Measurements from ENCODE around the gene GABRR1. TPM values are rescaled to one million over a fixed set of nuclear protein-coding genes. Genes with fewer than 3 reads are reported as not detected.

Gene GABRR1
- total and polyA plus RNA-seq, 2 experiments from 2014 or later: 0.14 to 0.37 TPM

GRCh38 chr6:89221971-89222711 is 5.0 kb upstream of the GABRR1 start:
- H3K4me3 Mint-ChIP-seq: no peak overlapping the region
- DNase-seq (ENCODE audit: low spot score) (no peak), ATAC-seq (no peak)
- Histone ChIP-seq H4K20me1 (replicated peaks; ENCODE audit: insufficient read depth) (no peaks in the 10 kb centered on the region), H3K79me2 (replicated peaks; ENCODE audit: insufficient read depth) (no peaks in the 10 kb centered on the region), H3K4me3 (no peak overlapping the region), H3K9me2 (ENCODE audit: insufficient read depth) (no peaks in the 10 kb centered on the region; the same call in 1 of the 2 replicates), H2AFZ (peak overlapping the region; percentile 23; the same call in 1 of the 2 replicates), H3K27me3 (ENCODE audit: insufficient read depth) (no peaks in the 10 kb centered on the region), H3K4me2 (no peak overlapping the region), H3K36me3 (ENCODE audit: insufficient read depth) (no peaks in the 10 kb centered on the region), H3F3A (replicated peaks; ENCODE audit: low read depth) (no peaks in the 10 kb centered on the region), H3K4me1 (ENCODE audit: insufficient read depth) (0 out of 2 replicates have a peak, but pooled peaks cover 6% of the 10 kb centered on the region), H3K27ac (ENCODE audit: low read depth) (no peak overlapping the region)
- peaks cover 4% of the 10 kb centered on the region; the same call in 2 of the 3 replicates for H3K36me3 Mint-ChIP-seq (ENCODE audit: low read depth)
- peaks cover 8% of the 10 kb centered on the region; the same call in 2 of the 3 replicates for H3K4me1 Mint-ChIP-seq
- no peak for TF ChIP-seq POLR2AphosphoS5 (IDR thresholded peaks at IDR 0.05; ENCODE audit: low read depth)
- TF ChIP-seq CREB1 (CRISPR knock-in tag; IDR thresholded peaks at IDR 0.05; ENCODE audit: low read depth): no peak
- TF ChIP-seq, protein P1, sequence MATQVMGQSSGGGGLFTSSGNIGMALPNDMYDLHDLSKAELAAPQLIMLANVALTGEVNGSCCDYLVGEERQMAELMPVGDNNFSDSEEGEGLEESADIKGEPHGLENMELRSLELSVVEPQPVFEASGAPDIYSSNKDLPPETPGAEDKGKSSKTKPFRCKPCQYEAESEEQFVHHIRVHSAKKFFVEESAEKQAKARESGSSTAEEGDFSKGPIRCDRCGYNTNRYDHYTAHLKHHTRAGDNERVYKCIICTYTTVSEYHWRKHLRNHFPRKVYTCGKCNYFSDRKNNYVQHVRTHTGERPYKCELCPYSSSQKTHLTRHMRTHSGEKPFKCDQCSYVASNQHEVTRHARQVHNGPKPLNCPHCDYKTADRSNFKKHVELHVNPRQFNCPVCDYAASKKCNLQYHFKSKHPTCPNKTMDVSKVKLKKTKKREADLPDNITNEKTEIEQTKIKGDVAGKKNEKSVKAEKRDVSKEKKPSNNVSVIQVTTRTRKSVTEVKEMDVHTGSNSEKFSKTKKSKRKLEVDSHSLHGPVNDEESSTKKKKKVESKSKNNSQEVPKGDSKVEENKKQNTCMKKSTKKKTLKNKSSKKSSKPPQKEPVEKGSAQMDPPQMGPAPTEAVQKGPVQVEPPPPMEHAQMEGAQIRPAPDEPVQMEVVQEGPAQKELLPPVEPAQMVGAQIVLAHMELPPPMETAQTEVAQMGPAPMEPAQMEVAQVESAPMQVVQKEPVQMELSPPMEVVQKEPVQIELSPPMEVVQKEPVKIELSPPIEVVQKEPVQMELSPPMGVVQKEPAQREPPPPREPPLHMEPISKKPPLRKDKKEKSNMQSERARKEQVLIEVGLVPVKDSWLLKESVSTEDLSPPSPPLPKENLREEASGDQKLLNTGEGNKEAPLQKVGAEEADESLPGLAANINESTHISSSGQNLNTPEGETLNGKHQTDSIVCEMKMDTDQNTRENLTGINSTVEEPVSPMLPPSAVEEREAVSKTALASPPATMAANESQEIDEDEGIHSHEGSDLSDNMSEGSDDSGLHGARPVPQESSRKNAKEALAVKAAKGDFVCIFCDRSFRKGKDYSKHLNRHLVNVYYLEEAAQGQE (IDR thresholded peaks at IDR 0.05; ENCODE audit: unreplicated experiment): no peak
- TF ChIP-seq ZNF114 (CRISPR knock-in tag; IDR thresholded peaks at IDR 0.05): no peak
- TF ChIP-seq, protein P2, sequence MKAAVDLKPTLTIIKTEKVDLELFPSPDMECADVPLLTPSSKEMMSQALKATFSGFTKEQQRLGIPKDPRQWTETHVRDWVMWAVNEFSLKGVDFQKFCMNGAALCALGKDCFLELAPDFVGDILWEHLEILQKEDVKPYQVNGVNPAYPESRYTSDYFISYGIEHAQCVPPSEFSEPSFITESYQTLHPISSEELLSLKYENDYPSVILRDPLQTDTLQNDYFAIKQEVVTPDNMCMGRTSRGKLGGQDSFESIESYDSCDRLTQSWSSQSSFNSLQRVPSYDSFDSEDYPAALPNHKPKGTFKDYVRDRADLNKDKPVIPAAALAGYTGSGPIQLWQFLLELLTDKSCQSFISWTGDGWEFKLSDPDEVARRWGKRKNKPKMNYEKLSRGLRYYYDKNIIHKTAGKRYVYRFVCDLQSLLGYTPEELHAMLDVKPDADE (IDR thresholded peaks at IDR 0.05): no peak
- TF ChIP-seq ZNF331 (CRISPR knock-in tag; IDR thresholded peaks at IDR 0.05; ENCODE audit: low read depth): no peak
- TF ChIP-seq JUNB (IDR thresholded peaks at IDR 0.05; ENCODE audit: unreplicated experiment): no peak
- H3K27me3 Mint-ChIP-seq (ENCODE audit: insufficient read depth, low read depth, poor library complexity): peaks cover 4% of the 10 kb centered on the region
- peaks cover 18% of the 10 kb centered on the region for H3K9me3 Mint-ChIP-seq
- no peak overlapping the region for H3K27ac Mint-ChIP-seq

DNA sequence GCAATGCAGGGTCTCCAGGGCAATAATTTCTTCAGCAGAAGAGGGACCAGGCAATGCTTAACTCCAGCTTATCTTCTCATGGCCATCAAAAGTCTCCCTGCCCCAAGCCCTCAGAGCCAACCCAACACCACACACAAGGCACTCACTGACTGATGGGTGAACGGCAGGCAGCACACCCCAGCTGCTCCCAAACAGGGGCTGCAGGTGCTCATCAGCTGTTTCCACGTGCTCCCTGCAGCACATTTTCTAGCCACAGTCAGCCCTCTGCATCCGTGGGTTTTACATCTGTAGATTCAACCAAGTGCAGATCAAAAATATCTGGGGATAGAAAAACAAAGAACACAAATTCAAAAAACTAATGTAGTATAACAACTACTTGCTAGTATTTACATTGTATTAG is 4.0 kb upstream of the GABRR1 start:
- Histone ChIP-seq H3K27me3 (ENCODE audit: insufficient read depth) (no peaks in the 10 kb centered on the region), H3F3A (replicated peaks; ENCODE audit: low read depth) (no peaks in the 10 kb centered on the region), H3K27ac (ENCODE audit: low read depth) (no peak overlapping the region), H3K4me1 (ENCODE audit: insufficient read depth) (peaks cover 14% of the 10 kb centered on the region; the same call in 1 of the 2 replicates), H3K9me2 (ENCODE audit: insufficient read depth) (no peaks in the 10 kb centered on the region; the same call in 1 of the 2 replicates), H3K4me3 (no peak overlapping the region), H3K4me2 (no peak overlapping the region), H3K36me3 (ENCODE audit: insufficient read depth) (no peaks in the 10 kb centered on the region), H3K79me2 (replicated peaks; ENCODE audit: insufficient read depth) (no peaks in the 10 kb centered on the region), H2AFZ (no peak overlapping the region), H4K20me1 (replicated peaks; ENCODE audit: insufficient read depth) (no peaks in the 10 kb centered on the region)
- no peak overlapping the region for H3K27ac Mint-ChIP-seq
- peaks cover 4% of the 10 kb centered on the region for H3K27me3 Mint-ChIP-seq (ENCODE audit: insufficient read depth, low read depth, poor library complexity)
- peaks cover 4% of the 10 kb centered on the region; the same call in 2 of the 3 replicates for H3K36me3 Mint-ChIP-seq (ENCODE audit: low read depth)
- peaks cover 18% of the 10 kb centered on the region for H3K9me3 Mint-ChIP-seq
- DNase-seq (ENCODE audit: low spot score): no peak
- H3K4me3 Mint-ChIP-seq: no peak overlapping the region
- ATAC-seq: no peak
- H3K4me1 Mint-ChIP-seq: peaks cover 13% of the 10 kb centered on the region; the same call in 2 of the 3 replicates
- TF ChIP-seq EZH2 (IDR thresholded peaks at IDR 0.05; ENCODE audit: low read depth, unreplicated experiment): no peak
- TF ChIP-seq EZH2phosphoT487 (IDR thresholded peaks at IDR 0.05; ENCODE audit: unreplicated experiment): no peak
- TF ChIP-seq POLR2AphosphoS5 (IDR thresholded peaks at IDR 0.05; ENCODE audit: low read depth): no peak
- no peak for TF ChIP-seq STAT1 (IDR thresholded peaks at IDR 0.05; ENCODE audit: unreplicated experiment)
- no peak for TF ChIP-seq CREB1 (CRISPR knock-in tag; IDR thresholded peaks at IDR 0.05; ENCODE audit: low read depth)
- TF ChIP-seq, protein P1 (IDR thresholded peaks at IDR 0.05; ENCODE audit: unreplicated experiment): no peak
- no peak for TF ChIP-seq CTCF (conservative IDR thresholded peaks at IDR 0.05; ENCODE audit: low read depth in 2 of 2)
- no peak for TF ChIP-seq ZNF114 (CRISPR knock-in tag; IDR thresholded peaks at IDR 0.05)
